HEK293 (cell line): ENCODE data around the gene SNX6.
"Not testable (repeated sequence)": the region's sequence is repeated elsewhere in the genome, so short reads cannot be mapped to it uniquely, and the experiment has no call there.

Source experiments
- CTCF ChIP-seq: fragments of 450-650 bp; formaldehyde crosslinking; IDR thresholded peaks from 2 replicates; pipeline ENCODE4 v1.5.1; 2016; ENCODE audit warnings: missing biosample characterization, missing genetic modification characterization
- HOXA7 ChIP-seq: sonication (generic); formaldehyde crosslinking; IDR thresholded peaks from 2 replicates; pipeline ENCODE4 v1.8.1; 2022; ENCODE audit warnings: missing genetic modification reagents, borderline replicate concordance
- KLF17 ChIP-seq: fragments of 450-650 bp; formaldehyde crosslinking; IDR thresholded peaks from 2 replicates; pipeline ENCODE4 v1.5.1; 2016; ENCODE audit warnings: missing biosample characterization, missing genetic modification characterization
- MYNN ChIP-seq: fragments of 450-650 bp; formaldehyde crosslinking; IDR thresholded peaks from 2 replicates; pipeline ENCODE4 v1.5.1; 2016; ENCODE audit warnings: missing biosample characterization, missing genetic modification characterization, borderline replicate concordance
- ZFP41 ChIP-seq: fragments of 450-650 bp; formaldehyde crosslinking; IDR thresholded peaks from 2 replicates; pipeline ENCODE4 v1.5.1; 2016; ENCODE audit warnings: missing biosample characterization, missing genetic modification characterization, borderline replicate concordance
- ZNF157 ChIP-seq: fragments of 450-650 bp; formaldehyde crosslinking; IDR thresholded peaks from 2 replicates; pipeline ENCODE4 v1.5.1; 2016; ENCODE audit warnings: missing biosample characterization, missing genetic modification characterization
- ZNF24 ChIP-seq: fragments of 450-650 bp; formaldehyde crosslinking; IDR thresholded peaks from 2 replicates; pipeline ENCODE4 v1.5.1; 2016; ENCODE audit warnings: missing biosample characterization, missing genetic modification characterization
- ZNF398 ChIP-seq: fragments of 450-650 bp; formaldehyde crosslinking; IDR thresholded peaks from 2 replicates; pipeline ENCODE4 v1.5.1; 2017; ENCODE audit warnings: missing biosample characterization, missing genetic modification characterization
- ZNF624 ChIP-seq: fragments of 450-650 bp; formaldehyde crosslinking; IDR thresholded peaks from 2 replicates; pipeline ENCODE4 v1.5.1; 2017; ENCODE audit warnings: missing biosample characterization, missing genetic modification characterization
- ZNF639 ChIP-seq: fragments of 450-650 bp; formaldehyde crosslinking; IDR thresholded peaks from 2 replicates; pipeline ENCODE4 v1.5.1; 2016; ENCODE audit warnings: missing biosample characterization, missing genetic modification characterization
- ZNF776 ChIP-seq: fragments of 450-650 bp; formaldehyde crosslinking; IDR thresholded peaks from 2 replicates; pipeline ENCODE4 v1.5.0; 2017; ENCODE audit warnings: missing biosample characterization, missing genetic modification characterization, borderline replicate concordance

DNA sequence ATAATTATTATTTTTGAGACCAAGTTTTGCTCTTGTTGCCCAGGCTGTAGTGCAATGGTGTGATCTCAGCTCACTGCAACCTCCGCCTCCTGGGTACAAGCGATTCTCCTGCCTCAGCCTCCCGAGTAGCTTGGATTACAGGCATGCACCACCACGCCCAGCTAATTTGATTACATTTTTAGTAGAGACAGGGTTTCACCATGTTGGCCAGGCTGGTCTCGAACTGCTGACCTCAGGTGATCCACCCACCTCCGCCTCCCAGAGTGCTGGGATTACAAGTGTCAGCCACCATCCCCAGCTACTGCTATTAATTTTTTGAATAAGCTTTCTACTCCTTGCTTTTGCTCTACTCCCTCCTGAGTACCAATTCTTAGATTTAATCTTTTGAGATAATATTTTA lies 108.9 kb downstream of the SNX6 start:
- not testable (repeated sequence) for TF ChIP-seq ZNF398 (tag by site-specific recombination); CTCF; KLF17 (tag by site-specific recombination); HOXA7 (CRISPR knock-in tag); ZNF624; ZNF639; ZNF24 (tag by site-specific recombination); ZNF157 (tag by site-specific recombination); MYNN (tag by site-specific recombination); ZFP41 (tag by site-specific recombination); ZNF776 (tag by site-specific recombination)
